Endodermal cell (in vitro differentiated cells): ENCODE results near the gene NNMT. TPM values are rescaled to one million over a fixed set of nuclear protein-coding genes. Genes with fewer than 3 reads are reported as not detected.

ENCODE experiments used
- DNase-seq: peaks from one replicate; pipeline ENCODE4 v3.0.0-alpha.2; 2017
- H3K27ac ChIP-seq: 2 replicates; pipeline ENCODE4 v1.5.1; 2013; ENCODE audit warnings: mild to moderate bottlenecking, low read depth, low read length, moderate library complexity
- H3K27me3 ChIP-seq: 2 replicates; pipeline ENCODE4 v1.6.1; 2013; ENCODE audit warnings: mild to moderate bottlenecking, low read length, moderate library complexity; ENCODE audit not compliant: insufficient read depth, control insufficient read depth, poor library complexity, severe bottlenecking
- H3K36me3 ChIP-seq: 2 replicates; pipeline ENCODE4 v1.7.0; 2013; ENCODE audit warnings: mild to moderate bottlenecking, low read length, moderate library complexity; ENCODE audit not compliant: control insufficient read depth, insufficient read depth
- H3K4me1 ChIP-seq: one replicate; pipeline ENCODE4 v1.7.0; 2013; ENCODE audit warnings: low read length; ENCODE audit not compliant: control insufficient read depth, insufficient read depth
- H3K4me3 ChIP-seq: 2 replicates; pipeline ENCODE4 v1.5.1; 2013; ENCODE audit warnings: mild to moderate bottlenecking, low read length, moderate library complexity
- H3K9ac ChIP-seq: 2 replicates; pipeline ENCODE4 v1.6.1; 2013; ENCODE audit warnings: mild to moderate bottlenecking, low read length, moderate library complexity; ENCODE audit not compliant: poor library complexity, severe bottlenecking; ENCODE audit errors: extremely low read depth
- H3K9me3 ChIP-seq: 2 replicates; pipeline ENCODE4 v1.6.1; 2013; ENCODE audit warnings: mild to moderate bottlenecking, low read length, moderate library complexity; ENCODE audit not compliant: control insufficient read depth
- H3K27ac Mint-ChIP-seq: 2 replicates; pipeline ENCODE4 v1.8.0; 2020; ENCODE audit warnings: mixed read lengths
- H3K27me3 Mint-ChIP-seq: 2 replicates; pipeline ENCODE4 v1.8.0; 2021; ENCODE audit warnings: mild to moderate bottlenecking, mixed read lengths; ENCODE audit not compliant: insufficient read depth
- H3K36me3 Mint-ChIP-seq: 2 replicates; pipeline ENCODE4 v1.8.0; 2020; ENCODE audit warnings: low read depth, mixed read lengths
- H3K4me1 Mint-ChIP-seq: 2 replicates; pipeline ENCODE4 v1.8.0; 2020; ENCODE audit warnings: mixed read lengths
- H3K4me3 Mint-ChIP-seq: 2 replicates; pipeline ENCODE4 v1.8.0; 2020; ENCODE audit warnings: mild to moderate bottlenecking, moderate library complexity, mixed read lengths
- H3K9me3 Mint-ChIP-seq: 2 replicates; pipeline ENCODE4 v1.8.0; 2020; ENCODE audit warnings: mild to moderate bottlenecking, mixed read lengths
- CTCF ChIP-seq: fragments of 200-600 bp; sonication (generic); conservative IDR thresholded peaks from 2 replicates; pipeline ENCODE4 v1.5.0; 2021; ENCODE audit warnings: antibody characterized with exemption, mild to moderate bottlenecking
- WGBS, 2 experiments: methylation state at CpG; one replicate each; pipeline versions ENCODE4 v1.1.5 to v1.1.7; 2013; ENCODE audit warnings: missing lambda C conversion rate in 2 of 2, mixed read lengths in 1 of 2; ENCODE audit not compliant: insufficient coverage in 1 of 2, insufficient read length in 1 of 2; 5-methylcytosine and 5-hydroxymethylcytosine counted together
- total RNA-seq, 2 donors: library from RNA; stranded (reverse); fragmentation: NEBNext Ultra II Directional in 1 of 2; extraction: Animal tissue kit (Norgen Biotek cat#: 25700) in 1 of 2; gene quantifications; 2 replicates in 1 of 2; 3 replicates in 1 of 2; pipeline ENCODE4 v1.2.1, GENCODE V29; 2021

The NNMT gene
- total RNA-seq, 2 donors from 2014 or later: not detected

GRCh38 chr11:114256176-114256966, 39.8 kb upstream of the NNMT start:
- no peak for DNase-seq
- H3K9me3 Mint-ChIP-seq: no peaks in the 10 kb centered on the region
- H3K36me3 Mint-ChIP-seq: no peaks in the 10 kb centered on the region
- H3K27me3 Mint-ChIP-seq: peaks cover 12% of the 10 kb centered on the region
- H3K27ac ChIP-seq: peak overlapping the region; percentile 92
- no peak overlapping the region for H3K9ac ChIP-seq
- no peaks in the 10 kb centered on the region for H3K27me3 ChIP-seq
- no peaks in the 10 kb centered on the region for H3K4me1 ChIP-seq
- peaks cover 11% of the 10 kb centered on the region for H3K4me1 Mint-ChIP-seq
- H3K27ac Mint-ChIP-seq: no peak overlapping the region
- TF ChIP-seq CTCF: no peak
- no peaks in the 10 kb centered on the region for H3K9me3 ChIP-seq
- H3K4me3 ChIP-seq: no peak overlapping the region
- 90% methylated on average over 15 to 20 of the region's 20 CpGs for WGBS, 2 experiments
- H3K36me3 ChIP-seq: no peaks in the 10 kb centered on the region
- H3K4me3 Mint-ChIP-seq: no peak overlapping the region

GRCh38 chr11:114256967-114257286, 39.3 kb upstream of the NNMT start:
- no peak overlapping the region for H3K9ac ChIP-seq
- Mint-ChIP-seq H3K9me3 (no peaks in the 10 kb centered on the region), H3K36me3 (no peaks in the 10 kb centered on the region), H3K4me1 (peaks cover 6% of the 10 kb centered on the region), H3K4me3 (no peak overlapping the region), H3K27ac (no peak overlapping the region), H3K27me3 (peaks cover 9% of the 10 kb centered on the region)
- no peak for DNase-seq
- H3K4me3 ChIP-seq: no peak overlapping the region
- no peaks in the 10 kb centered on the region for H3K4me1 ChIP-seq
- WGBS, 2 experiments: 92% methylated on average over 2 to 10 of the region's 10 CpGs
- H3K36me3 ChIP-seq: no peaks in the 10 kb centered on the region
- no peak for TF ChIP-seq CTCF
- H3K27me3 ChIP-seq: no peaks in the 10 kb centered on the region
- no peaks in the 10 kb centered on the region for H3K9me3 ChIP-seq
- H3K27ac ChIP-seq: peak overlapping the region; percentile 92

- Histone ChIP-seq H3K9ac (no peak overlapping the region), H3K4me1 (no peaks in the 10 kb centered on the region), H3K27me3 (no peaks in the 10 kb centered on the region), H3K4me3 (no peak overlapping the region), H3K27ac (peak overlapping the region; percentile 92), H3K36me3 (no peaks in the 10 kb centered on the region), H3K9me3 (no peaks in the 10 kb centered on the region)
- WGBS, 2 experiments: 79 to 82% methylated on average over 11 to 29 of the region's 29 CpGs
- DNase-seq: peak; percentile 71
- no peak overlapping the region for H3K27ac Mint-ChIP-seq
- peaks cover 7% of the 10 kb centered on the region for H3K27me3 Mint-ChIP-seq
- peak; percentile 52 for TF ChIP-seq CTCF
- H3K4me1 Mint-ChIP-seq: peaks cover 2% of the 10 kb centered on the region
- H3K9me3 Mint-ChIP-seq: no peaks in the 10 kb centered on the region
- no peaks in the 10 kb centered on the region for H3K36me3 Mint-ChIP-seq
- H3K4me3 Mint-ChIP-seq: no peak overlapping the region
These were observed 38.3 kb upstream of the NNMT start for GRCh38 chr11:114257621-114258558.
